Subcutaneous adipose tissue (tissue), 4 donors: ENCODE measurements around the gene TSEN2. TPM values are rescaled to one million over a fixed set of nuclear protein-coding genes. Genes with fewer than 3 reads are reported as not detected.

Experiments
- total RNA-seq, 4 donors: library from RNA; depleted of rRNA; stranded (reverse); fragments of >200 nt; gene quantifications; one replicate each; pipeline ENCODE4 v1.1.0, GENCODE V29; 2016
- TF ChIP-seq, protein P1 (sequence below): fragments of 450-650 bp; IDR thresholded peaks from one replicate; pipeline ENCODE4 v1.5.1; 2016; ENCODE audit warnings: low read depth, mild to moderate bottlenecking, control low read depth, antibody characterized with exemption, moderate library complexity

TSEN2 gene
- total RNA-seq, 4 donors from 2014 or later, result 11.4 to 26.0 (median 15.1) TPM

DNA sequence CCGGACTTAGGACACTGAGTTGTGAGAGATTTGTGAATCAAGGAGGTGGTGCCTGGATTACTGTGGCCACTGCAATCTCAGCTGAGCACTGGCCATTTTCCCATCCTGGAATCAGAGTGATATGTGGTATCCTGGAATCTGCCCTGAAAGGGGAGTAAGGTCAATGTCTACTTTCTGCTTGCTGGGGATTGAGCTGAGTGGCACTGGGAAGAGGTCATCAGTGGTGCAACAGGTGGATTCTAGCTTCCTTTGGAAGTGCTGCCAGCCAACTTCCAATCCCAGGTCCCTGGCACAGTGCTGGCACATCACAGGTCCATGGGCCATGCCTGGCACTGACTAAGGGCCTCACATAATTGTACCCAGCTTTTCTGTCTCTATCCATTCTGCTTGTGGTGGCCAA is 20.6 kb upstream of the TSEN2 start:
- TF ChIP-seq, protein P1, sequence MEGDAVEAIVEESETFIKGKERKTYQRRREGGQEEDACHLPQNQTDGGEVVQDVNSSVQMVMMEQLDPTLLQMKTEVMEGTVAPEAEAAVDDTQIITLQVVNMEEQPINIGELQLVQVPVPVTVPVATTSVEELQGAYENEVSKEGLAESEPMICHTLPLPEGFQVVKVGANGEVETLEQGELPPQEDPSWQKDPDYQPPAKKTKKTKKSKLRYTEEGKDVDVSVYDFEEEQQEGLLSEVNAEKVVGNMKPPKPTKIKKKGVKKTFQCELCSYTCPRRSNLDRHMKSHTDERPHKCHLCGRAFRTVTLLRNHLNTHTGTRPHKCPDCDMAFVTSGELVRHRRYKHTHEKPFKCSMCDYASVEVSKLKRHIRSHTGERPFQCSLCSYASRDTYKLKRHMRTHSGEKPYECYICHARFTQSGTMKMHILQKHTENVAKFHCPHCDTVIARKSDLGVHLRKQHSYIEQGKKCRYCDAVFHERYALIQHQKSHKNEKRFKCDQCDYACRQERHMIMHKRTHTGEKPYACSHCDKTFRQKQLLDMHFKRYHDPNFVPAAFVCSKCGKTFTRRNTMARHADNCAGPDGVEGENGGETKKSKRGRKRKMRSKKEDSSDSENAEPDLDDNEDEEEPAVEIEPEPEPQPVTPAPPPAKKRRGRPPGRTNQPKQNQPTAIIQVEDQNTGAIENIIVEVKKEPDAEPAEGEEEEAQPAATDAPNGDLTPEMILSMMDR, result no peak

DNA sequence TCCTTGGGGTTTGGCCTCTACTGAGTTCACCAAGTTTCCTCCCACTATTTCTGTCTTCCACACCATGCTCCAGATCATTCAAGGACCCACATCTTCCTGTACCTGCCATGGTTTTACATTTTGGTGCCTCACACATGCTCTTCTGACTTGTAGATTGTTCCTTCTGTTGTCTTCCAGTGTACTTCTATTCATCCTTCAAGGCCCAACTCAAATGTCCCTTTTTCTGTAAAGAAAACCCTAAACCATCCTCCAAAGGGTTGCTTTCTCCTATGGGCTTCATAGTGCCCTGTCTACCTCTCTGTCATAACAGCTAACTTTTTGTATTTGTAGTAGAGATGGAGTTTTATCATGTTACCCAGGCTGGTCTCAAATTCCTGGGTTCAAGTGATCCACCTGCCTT is 20.1 kb upstream of the TSEN2 start:
- TF ChIP-seq, protein P1, result no peak

GRCh38 chr3:12465151-12465835 is 19.0 kb upstream of the TSEN2 start:
- TF ChIP-seq, protein P1, result no peak

GRCh38 chr3:12465836-12466225 is 18.4 kb upstream of the TSEN2 start:
- TF ChIP-seq, protein P1, result no peak

DNA sequence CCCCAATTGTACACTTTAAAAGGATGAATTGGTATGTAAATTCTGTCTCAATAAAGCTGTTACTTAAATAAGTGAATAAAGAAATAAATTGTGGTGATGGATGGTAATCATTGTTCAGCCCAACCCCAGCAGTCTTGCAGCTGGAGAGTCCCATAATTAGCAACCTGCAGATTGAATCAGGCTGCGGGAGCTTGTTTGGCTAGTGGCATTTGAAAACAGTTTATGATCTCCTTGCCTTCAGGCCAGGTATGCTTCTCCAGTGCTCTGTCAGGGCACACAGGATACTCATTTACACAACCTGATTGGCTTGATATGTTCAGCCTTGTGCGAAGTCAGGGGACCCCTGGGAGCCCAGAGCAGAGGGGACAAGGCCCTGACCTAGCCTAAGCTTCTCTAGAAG is 16.5 kb upstream of the TSEN2 start:
- TF ChIP-seq, protein P1, result no peak

GRCh38 chr3:12468276-12468675 is 16.0 kb upstream of the TSEN2 start:
- TF ChIP-seq, protein P1, result no peak

- TF ChIP-seq, protein P1, result no peak
Measured at GRCh38 chr3:12468757-12469156, 15.5 kb upstream of the TSEN2 start.
